Measurements from ENCODE around the gene ARFGEF2.

- no peak for TF ChIP-seq CTCF (conservative IDR thresholded peaks at IDR 0.05; ENCODE audit: low read depth, low read length)
- TF ChIP-seq USF2 (IDR thresholded peaks at IDR 0.05; ENCODE audit: low read depth, low read length) = no peak
- TF ChIP-seq MXI1 (IDR thresholded peaks at IDR 0.05; ENCODE audit: borderline replicate concordance, low read depth, low read length) = no peak
- TF ChIP-seq POLR2A (IDR thresholded peaks at IDR 0.05; ENCODE audit: low read depth, low read length) = no peak
- TF ChIP-seq RFX5 (IDR thresholded peaks at IDR 0.05; ENCODE audit: low read depth, low read length) = no peak
Measured at GRCh38 chr20:48956052-48956451, 34.5 kb downstream of the ARFGEF2 start.

All from IMR-90 (cell line).